GF-D8 (cell line): Measurements from ENCODE around the gene NCKAP5.
"Not testable (repeated sequence)": the region's sequence is repeated elsewhere in the genome, so short reads cannot be mapped to it uniquely, and the experiment has no call there.

Experiments
- DNase-seq: peaks from one replicate; lab custom pipeline; 2025; lab: John Stamatoyannopoulos, UW

Gene NCKAP5

GRCh38 chr2:132715386-132716351 is 852.6 kb downstream of the NCKAP5 start:
- no peak for DNase-seq

- DNase-seq, result no peak
These were observed 864.9 kb downstream of the NCKAP5 start for GRCh38 chr2:132703396-132703795.

- DNase-seq, result no peak
These were observed 866.5 kb downstream of the NCKAP5 start for GRCh38 chr2:132701810-132702209.

GRCh38 chr2:132699802-132700201 is 868.5 kb downstream of the NCKAP5 start:
- not testable (repeated sequence) for DNase-seq

GRCh38 chr2:132698347-132698746 is 869.9 kb downstream of the NCKAP5 start:
- not testable (repeated sequence) for DNase-seq

GRCh38 chr2:132697556-132698205 is 870.6 kb downstream of the NCKAP5 start:
- no peak for DNase-seq

- no peak for DNase-seq
These were observed 875.4 kb downstream of the NCKAP5 start for GRCh38 chr2:132692816-132693215.

- DNase-seq, result no peak
These were observed 876.7 kb downstream of the NCKAP5 start for GRCh38 chr2:132691556-132691955.

GRCh38 chr2:132690664-132691303 is 877.5 kb downstream of the NCKAP5 start:
- DNase-seq, result no peak

GRCh38 chr2:132681766-132682165 is 886.5 kb downstream of the NCKAP5 start:
- DNase-seq, result no peak

- DNase-seq, result no peak
These were observed 887.7 kb downstream of the NCKAP5 start for GRCh38 chr2:132680544-132680943.

GRCh38 chr2:132678483-132678882 is 889.8 kb downstream of the NCKAP5 start:
- no peak for DNase-seq

GRCh38 chr2:132677661-132678060 is 890.6 kb downstream of the NCKAP5 start:
- no peak for DNase-seq

GRCh38 chr2:132676999-132677398 is 891.3 kb downstream of the NCKAP5 start:
- DNase-seq, result no peak

- DNase-seq, result no peak
These were observed 897.0 kb downstream of the NCKAP5 start for GRCh38 chr2:132671151-132671835.

GRCh38 chr2:132670496-132671150 is 897.6 kb downstream of the NCKAP5 start:
- no peak for DNase-seq

GRCh38 chr2:132669908-132670495 is 898.3 kb downstream of the NCKAP5 start, which contains the start of gene LYPD1:
Gene LYPD1 (minus strand): TSS chr2:132670205. CDS start chr2:132669932, 273 bp downstream.
- DNase-seq, result no peak

GRCh38 chr2:132668987-132669907 is 899.0 kb downstream of the NCKAP5 start:
- no peak for DNase-seq

- DNase-seq, result no peak
These were observed 900.0 kb downstream of the NCKAP5 start for GRCh38 chr2:132668189-132668823.
